Progenitor cell of endocrine pancreas (in vitro differentiated cells): ENCODE results near the gene ACBD4. TPM values are rescaled to one million over a fixed set of nuclear protein-coding genes. Genes with fewer than 3 reads are reported as not detected.

ENCODE experiments used
- DNase-seq: peaks from one replicate; pipeline ENCODE4 v3.0.0; 2021; ENCODE audit warnings: low spot score; ENCODE audit not compliant: unreplicated experiment
- H3K27ac Mint-ChIP-seq: 2 replicates; pipeline ENCODE4 v1.8.0; 2021; ENCODE audit warnings: mild to moderate bottlenecking, moderate library complexity, mixed read lengths
- H3K27me3 Mint-ChIP-seq: 2 replicates; pipeline ENCODE4 v1.8.0; 2021; ENCODE audit warnings: mixed read lengths
- H3K36me3 Mint-ChIP-seq: 2 replicates; pipeline ENCODE4 v1.8.0; 2022; ENCODE audit warnings: mixed read lengths; ENCODE audit not compliant: insufficient read depth
- H3K4me1 Mint-ChIP-seq: 2 replicates; pipeline ENCODE4 v1.8.0; 2021; ENCODE audit warnings: low read depth, mixed read lengths
- H3K4me3 Mint-ChIP-seq: 2 replicates; pipeline ENCODE4 v1.8.0; 2021; ENCODE audit warnings: low read depth, mild to moderate bottlenecking, moderate library complexity, mixed read lengths
- H3K9me3 Mint-ChIP-seq: 2 replicates; pipeline ENCODE4 v1.8.0; 2021; ENCODE audit warnings: low read depth, mixed read lengths
- CTCF ChIP-seq: fragments of 200-600 bp; sonication (generic); IDR thresholded peaks from one replicate; pipeline ENCODE4 v1.5.0; 2021; ENCODE audit warnings: antibody characterized with exemption, mild to moderate bottlenecking; ENCODE audit not compliant: unreplicated experiment
- total RNA-seq: library from RNA; stranded (reverse); gene quantifications from 2 replicates; pipeline ENCODE4 v1.2.1, GENCODE V29; 2021

Gene ACBD4
- total RNA-seq, 1 donor from 2014 or later, result 14.1 TPM

DNA sequence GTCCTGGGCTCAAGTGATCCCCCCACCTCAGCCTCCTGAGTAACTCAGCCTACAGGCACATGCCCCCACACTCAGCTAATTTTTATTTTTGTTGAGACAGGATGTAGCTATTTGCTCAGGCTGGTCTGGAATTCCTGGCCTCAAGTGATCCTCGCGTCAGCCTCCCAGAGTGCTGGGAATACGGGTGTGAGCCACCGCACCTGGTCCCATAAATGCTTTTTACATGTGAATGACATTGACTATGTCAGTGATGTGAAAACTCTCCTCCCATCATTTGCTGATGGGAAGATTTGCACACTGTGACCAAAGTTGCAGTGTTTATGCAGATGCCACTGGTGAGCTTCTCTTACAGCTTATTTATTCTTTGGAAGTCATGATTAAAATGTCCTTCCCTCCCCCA is 18.2 kb upstream of the ACBD4 start:
- Mint-ChIP-seq H3K27ac (no peak overlapping the region), H3K9me3 (no peaks in the 10 kb centered on the region), H3K27me3 (no peaks in the 10 kb centered on the region), H3K4me1 (no peaks in the 10 kb centered on the region), H3K4me3 (no peak overlapping the region), H3K36me3 (no peaks in the 10 kb centered on the region)
- TF ChIP-seq CTCF, result no peak
- DNase-seq, result no peak

GRCh38 chr17:45117848-45118646 is 17.4 kb upstream of the ACBD4 start:
- Mint-ChIP-seq H3K36me3 (no peaks in the 10 kb centered on the region), H3K27me3 (no peaks in the 10 kb centered on the region), H3K4me1 (peaks cover 7% of the 10 kb centered on the region), H3K4me3 (no peak overlapping the region), H3K9me3 (no peaks in the 10 kb centered on the region), H3K27ac (no peak overlapping the region)
- no peak for TF ChIP-seq CTCF
- no peak for DNase-seq

GRCh38 chr17:45118691-45119090 is 16.8 kb upstream of the ACBD4 start:
- no peak for DNase-seq
- H3K4me3 Mint-ChIP-seq, result no peak overlapping the region
- no peak for TF ChIP-seq CTCF
- peaks cover 11% of the 10 kb centered on the region for H3K4me1 Mint-ChIP-seq
- no peaks in the 10 kb centered on the region for H3K36me3 Mint-ChIP-seq
- H3K9me3 Mint-ChIP-seq, result no peaks in the 10 kb centered on the region
- H3K27ac Mint-ChIP-seq, result no peak overlapping the region
- H3K27me3 Mint-ChIP-seq, result no peaks in the 10 kb centered on the region

DNA sequence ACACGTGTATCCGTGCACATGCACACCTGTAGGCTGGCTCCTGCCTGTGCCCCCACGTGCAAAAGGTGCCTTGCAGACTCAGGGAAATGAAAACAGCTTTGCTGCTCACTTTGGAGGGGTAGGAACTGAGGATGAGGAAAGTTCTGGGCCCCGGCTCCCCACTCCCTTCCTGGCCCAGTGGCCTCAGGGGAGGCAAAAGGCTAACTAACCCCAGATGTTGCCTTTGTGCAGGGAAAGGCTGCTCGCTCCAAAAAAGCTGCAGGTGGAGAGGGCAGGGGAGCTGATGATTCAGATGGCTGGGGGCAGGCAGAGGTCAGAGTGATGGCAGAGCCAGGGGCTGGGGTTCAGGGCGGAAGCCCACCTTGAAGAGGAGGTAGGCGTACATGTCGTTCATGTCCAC is 15.5 kb upstream of the ACBD4 start:
- H3K4me3 Mint-ChIP-seq, result no peak overlapping the region
- no peaks in the 10 kb centered on the region for H3K27me3 Mint-ChIP-seq
- no peaks in the 10 kb centered on the region for H3K36me3 Mint-ChIP-seq
- no peak for DNase-seq
- H3K4me1 Mint-ChIP-seq, result peaks cover 12% of the 10 kb centered on the region
- TF ChIP-seq CTCF, result no peak
- H3K27ac Mint-ChIP-seq, result no peak overlapping the region
- H3K9me3 Mint-ChIP-seq, result no peaks in the 10 kb centered on the region

GRCh38 chr17:45120558-45120957 is 14.9 kb upstream of the ACBD4 start:
- no peak overlapping the region for H3K4me3 Mint-ChIP-seq
- DNase-seq, result no peak
- no peak overlapping the region for H3K27ac Mint-ChIP-seq
- peaks cover 12% of the 10 kb centered on the region for H3K4me1 Mint-ChIP-seq
- H3K9me3 Mint-ChIP-seq, result no peaks in the 10 kb centered on the region
- H3K27me3 Mint-ChIP-seq, result no peaks in the 10 kb centered on the region
- TF ChIP-seq CTCF, result no peak
- no peaks in the 10 kb centered on the region for H3K36me3 Mint-ChIP-seq
